Fibroblast of pulmonary artery (primary cell): ENCODE results near the gene TMC1.
"Not testable (repeated sequence)": the region's sequence is repeated elsewhere in the genome, so short reads cannot be mapped to it uniquely, and the experiment has no call there.

Experiments used
- DNase-seq: peaks from one replicate; pipeline ENCODE4 v3.0.0-alpha.2; 2010; ENCODE audit warnings: low read depth
- H3K4me3 ChIP-seq: replicated peaks from 2 replicates; pipeline ENCODE4 v1.5.1; 2011; ENCODE audit warnings: low read depth, mild to moderate bottlenecking, control low read depth, low read length, moderate library complexity
- CTCF ChIP-seq: IDR thresholded peaks from 2 replicates; pipeline ENCODE4 v1.5.1; 2011; ENCODE audit warnings: mild to moderate bottlenecking, control low read depth, low read length, inconsistent platforms; ENCODE audit errors: missing control alignments

TMC1 gene

GRCh38 chr9:72794946-72795345 lies 273.5 kb downstream of the TMC1 start:
- TF ChIP-seq CTCF = no peak
- H3K4me3 ChIP-seq = no peak overlapping the region
- peak; percentile 6 for DNase-seq

GRCh38 chr9:72800328-72800994 lies 279.1 kb downstream of the TMC1 start:
- DNase-seq = no peak
- H3K4me3 ChIP-seq = no peak overlapping the region
- TF ChIP-seq CTCF = no peak

- no peak for DNase-seq
- no peak overlapping the region for H3K4me3 ChIP-seq
- no peak for TF ChIP-seq CTCF
Measured at GRCh38 chr9:72805238-72805637, 283.8 kb downstream of the TMC1 start.

- H3K4me3 ChIP-seq, DNase-seq: not testable (repeated sequence)
Measured at GRCh38 chr9:72806313-72806809, 285.0 kb downstream of the TMC1 start.

- H3K4me3 ChIP-seq = no peak overlapping the region
- TF ChIP-seq CTCF = peak; percentile 37
- DNase-seq = peak; percentile 8
Measured at GRCh38 chr9:72807765-72808445, 286.5 kb downstream of the TMC1 start.

GRCh38 chr9:72808446-72808768 lies 287.0 kb downstream of the TMC1 start:
- no peak for TF ChIP-seq CTCF
- H3K4me3 ChIP-seq = no peak overlapping the region

GRCh38 chr9:72809586-72809985 lies 288.2 kb downstream of the TMC1 start:
- no peak for DNase-seq
- no peak for TF ChIP-seq CTCF
- H3K4me3 ChIP-seq = no peak overlapping the region

More at GRCh38 chr9:72808446-72808768, 287.0 kb downstream of the TMC1 start:
- DNase-seq = no peak
